Measurements from ENCODE around the gene EXOC1. TPM values are rescaled to one million over a fixed set of nuclear protein-coding genes. Genes with fewer than 3 reads are reported as not detected.
A peak's percentile ranks its signal among the peaks of the same experiment; 100 is the strongest.

The EXOC1 gene
- total RNA-seq, 1 donor, result 46.2 TPM

GRCh38 chr4:55865228-55865806, 11.9 kb downstream of the EXOC1 start:
- TF ChIP-seq, protein P1, sequence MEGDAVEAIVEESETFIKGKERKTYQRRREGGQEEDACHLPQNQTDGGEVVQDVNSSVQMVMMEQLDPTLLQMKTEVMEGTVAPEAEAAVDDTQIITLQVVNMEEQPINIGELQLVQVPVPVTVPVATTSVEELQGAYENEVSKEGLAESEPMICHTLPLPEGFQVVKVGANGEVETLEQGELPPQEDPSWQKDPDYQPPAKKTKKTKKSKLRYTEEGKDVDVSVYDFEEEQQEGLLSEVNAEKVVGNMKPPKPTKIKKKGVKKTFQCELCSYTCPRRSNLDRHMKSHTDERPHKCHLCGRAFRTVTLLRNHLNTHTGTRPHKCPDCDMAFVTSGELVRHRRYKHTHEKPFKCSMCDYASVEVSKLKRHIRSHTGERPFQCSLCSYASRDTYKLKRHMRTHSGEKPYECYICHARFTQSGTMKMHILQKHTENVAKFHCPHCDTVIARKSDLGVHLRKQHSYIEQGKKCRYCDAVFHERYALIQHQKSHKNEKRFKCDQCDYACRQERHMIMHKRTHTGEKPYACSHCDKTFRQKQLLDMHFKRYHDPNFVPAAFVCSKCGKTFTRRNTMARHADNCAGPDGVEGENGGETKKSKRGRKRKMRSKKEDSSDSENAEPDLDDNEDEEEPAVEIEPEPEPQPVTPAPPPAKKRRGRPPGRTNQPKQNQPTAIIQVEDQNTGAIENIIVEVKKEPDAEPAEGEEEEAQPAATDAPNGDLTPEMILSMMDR (IDR thresholded peaks at IDR 0.05; ENCODE audit: insufficient read depth, low read depth, low read length), result no peak
- DNase-seq (ENCODE audit: low read depth), result peak; percentile 59
- H3K4me3 ChIP-seq (ENCODE audit: low read depth, low read length), result no peak overlapping the region

GRCh38 chr4:55866290-55866907, 13.0 kb downstream of the EXOC1 start:
- peak; percentile 96 for DNase-seq (ENCODE audit: low read depth)
- TF ChIP-seq, protein P1 (IDR thresholded peaks at IDR 0.05; ENCODE audit: insufficient read depth, low read depth, low read length), result no peak
- H3K4me3 ChIP-seq (ENCODE audit: low read depth, low read length), result no peak overlapping the region

GRCh38 chr4:55866973-55867574, 13.6 kb downstream of the EXOC1 start:
- TF ChIP-seq, protein P1 (IDR thresholded peaks at IDR 0.05; ENCODE audit: insufficient read depth, low read depth, low read length), result peak; percentile 81
- no peak overlapping the region for H3K4me3 ChIP-seq (ENCODE audit: low read depth, low read length)
- DNase-seq (ENCODE audit: low read depth), result peak; percentile 79

DNA sequence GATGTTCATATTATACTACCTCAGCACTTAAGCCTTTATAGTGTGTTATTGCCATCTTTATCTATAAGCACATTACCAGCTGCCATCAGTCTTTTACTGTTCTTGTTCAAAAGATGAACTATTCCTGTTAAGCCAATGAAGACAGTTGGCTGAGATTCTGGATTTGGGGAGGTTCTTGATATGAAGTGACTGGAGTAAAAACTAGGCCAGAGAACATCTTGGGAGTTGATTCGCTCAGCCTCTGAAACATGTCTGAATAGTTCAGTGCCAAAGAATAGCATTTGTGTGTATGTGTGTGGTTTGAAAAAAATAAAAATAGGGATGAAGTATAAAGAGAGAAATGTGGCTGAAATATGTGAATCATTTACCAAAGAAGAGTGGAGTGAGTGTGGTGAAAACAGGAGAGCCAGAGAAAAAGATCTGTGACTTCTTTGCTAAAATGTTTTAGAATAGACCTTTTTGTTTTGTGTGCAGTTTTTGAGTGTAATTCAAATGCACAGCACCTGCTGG, 15.2 kb downstream of the EXOC1 start:
- TF ChIP-seq, protein P1 (IDR thresholded peaks at IDR 0.05; ENCODE audit: insufficient read depth, low read depth, low read length), result no peak
- H3K4me3 ChIP-seq (ENCODE audit: low read depth, low read length), result no peak overlapping the region
- no peak for DNase-seq (ENCODE audit: low read depth)

GRCh38 chr4:55871299-55871800, 17.9 kb downstream of the EXOC1 start:
- TF ChIP-seq, protein P1 (IDR thresholded peaks at IDR 0.05; ENCODE audit: insufficient read depth, low read depth, low read length), result no peak
- no peak overlapping the region for H3K4me3 ChIP-seq (ENCODE audit: low read depth, low read length)
- no peak for DNase-seq (ENCODE audit: low read depth)

GRCh38 chr4:55874831-55875230, 21.4 kb downstream of the EXOC1 start:
- no peak for DNase-seq (ENCODE audit: low read depth)
- no peak overlapping the region for H3K4me3 ChIP-seq (ENCODE audit: low read depth, low read length)
- TF ChIP-seq, protein P1 (IDR thresholded peaks at IDR 0.05; ENCODE audit: insufficient read depth, low read depth, low read length), result no peak

Measured in fibroblast of villous mesenchyme (primary cell).